G401 (cell line): ENCODE results near the gene KRCC1. TPM values are rescaled to one million over a fixed set of nuclear protein-coding genes. Genes with fewer than 3 reads are reported as not detected.

Source experiments
- DNase-seq: peaks from one replicate; pipeline ENCODE4 v3.0.0-alpha.2; 2015; ENCODE audit warnings: low spot score
- in situ Hi-C: cut with HindIII; loops from 2 replicates; pipeline ENCODE4 v1.10.0; 2016; ENCODE audit warnings: low sequenced_read_pairs, mixed read lengths
- total RNA-seq: library from RNA; depleted of rRNA; stranded (reverse); fragments of >200 nt; shearing (Covaris generic); gene quantifications from 2 replicates; pipeline ENCODE4 v1.2.3, GENCODE V29; 2014

Gene KRCC1
- total RNA-seq, 1 experiment from 2014 or later, result 19.6 TPM

GRCh38 chr2:88080545-88080944, 25.0 kb upstream of the KRCC1 start:
- in situ Hi-C loops, result no loop called here
- DNase-seq, result no peak

GRCh38 chr2:88078643-88079172, 23.1 kb upstream of the KRCC1 start:
- DNase-seq, result no peak
- in situ Hi-C loops, result no loop called here

GRCh38 chr2:88077080-88077479, 21.5 kb upstream of the KRCC1 start:
- no peak for DNase-seq
- in situ Hi-C loops, result no loop called here

- DNase-seq, result no peak
- in situ Hi-C loops, result no loop called here
Observed at GRCh38 chr2:88074854-88075292, 19.3 kb upstream of the KRCC1 start.

- DNase-seq, result no peak
Observed at GRCh38 chr2:88074150-88074549, 18.6 kb upstream of the KRCC1 start.

GRCh38 chr2:88071365-88071764, 15.8 kb upstream of the KRCC1 start:
- in situ Hi-C loops, result no loop called here
- DNase-seq, result no peak

More at GRCh38 chr2:88074150-88074549, 18.6 kb upstream of the KRCC1 start:
- in situ Hi-C loops, result no loop called here

GRCh38 chr2:88070055-88070454, 14.5 kb upstream of the KRCC1 start:
- DNase-seq, result no peak
- in situ Hi-C loops, result no loop called here

- no peak for DNase-seq
- in situ Hi-C loops, result no loop called here
Observed at GRCh38 chr2:88069117-88069516, 13.5 kb upstream of the KRCC1 start.

GRCh38 chr2:88068044-88068443, 12.5 kb upstream of the KRCC1 start:
- in situ Hi-C loops, result no loop called here
- no peak for DNase-seq

- DNase-seq, result no peak
- in situ Hi-C loops, result no loop called here
Observed at GRCh38 chr2:88067598-88067997, 12.0 kb upstream of the KRCC1 start, which contains the start of gene SMYD1. Gene SMYD1 (plus strand): TSS chr2:88067825. CDS start chr2:88067865, 40 bp downstream.

GRCh38 chr2:88067189-88067588, 11.6 kb upstream of the KRCC1 start:
- DNase-seq, result no peak
- in situ Hi-C loops, result no loop called here

- in situ Hi-C loops, result no loop called here
- no peak for DNase-seq
Observed at GRCh38 chr2:88066543-88066942, 11.0 kb upstream of the KRCC1 start.

- no peak for DNase-seq
- in situ Hi-C loops, result no loop called here
Observed at GRCh38 chr2:88061295-88061694, 5.7 kb upstream of the KRCC1 start.

GRCh38 chr2:88060907-88061275, 5.3 kb upstream of the KRCC1 start:
- no peak for DNase-seq
- in situ Hi-C loops, result no loop called here

GRCh38 chr2:88059979-88060906, 4.7 kb upstream of the KRCC1 start:
- DNase-seq, result peak; percentile 43
- in situ Hi-C loops, result no loop called here

GRCh38 chr2:88058191-88058590, 2.6 kb upstream of the KRCC1 start:
- in situ Hi-C loops, result no loop called here
- DNase-seq, result no peak

GRCh38 chr2:88057437-88057844, 1.9 kb upstream of the KRCC1 start:
- in situ Hi-C loops, result no loop called here
- no peak for DNase-seq

- peak; percentile 35 for DNase-seq
- in situ Hi-C loops, result no loop called here
Observed at GRCh38 chr2:88054782-88055370, 707 bp downstream of the KRCC1 start.

- DNase-seq, result peak; percentile 2
- in situ Hi-C loops, result no loop called here
Observed at GRCh38 chr2:88053934-88054781, 1.4 kb downstream of the KRCC1 start.
